ENCODE results near the gene KIF23. TPM values are rescaled to one million over a fixed set of nuclear protein-coding genes. Genes with fewer than 3 reads are reported as not detected.
"Not testable (repeated sequence)": the region's sequence is repeated elsewhere in the genome, so short reads cannot be mapped to it uniquely, and the experiment has no call there.

KIF23 gene
- polyA plus RNA-seq = 15.9 TPM
- long read RNA-seq, donor 1, partial matches to known transcripts = 0 of 2 reads
- long read RNA-seq, donor 1, other reads (novel, unspliced or antisense) = 0 of 2 reads
- long read RNA-seq, donor 2 = 0 reads
- long read RNA-seq, donor 3 = 0 reads
- long read RNA-seq, donor 4 = 0 reads
- long read RNA-seq, donor 5, partial matches to known transcripts = 0 of 1 reads
- long read RNA-seq, donor 5, other reads (novel, unspliced or antisense) = 0 of 1 reads
- long read RNA-seq, donor 6 = 0 reads
- long read RNA-seq, donor 7, partial matches to known transcripts = 0 of 1 reads
- long read RNA-seq, donor 7, other reads (novel, unspliced or antisense) = 0 of 1 reads
- long read RNA-seq, donor 8, partial matches to known transcripts = 0 of 6 reads
- long read RNA-seq, donor 8, other reads (novel, unspliced or antisense) = 0 of 6 reads
- long read RNA-seq, donor 9, partial matches to known transcripts = 0 of 1 reads
- long read RNA-seq, donor 9, other reads (novel, unspliced or antisense) = 0 of 1 reads
- long read RNA-seq, donor 10 = 0 reads
- long read RNA-seq, donor 11, partial matches to known transcripts = 0 of 2 reads
- long read RNA-seq, donor 11, other reads (novel, unspliced or antisense) = 0 of 2 reads

DNA sequence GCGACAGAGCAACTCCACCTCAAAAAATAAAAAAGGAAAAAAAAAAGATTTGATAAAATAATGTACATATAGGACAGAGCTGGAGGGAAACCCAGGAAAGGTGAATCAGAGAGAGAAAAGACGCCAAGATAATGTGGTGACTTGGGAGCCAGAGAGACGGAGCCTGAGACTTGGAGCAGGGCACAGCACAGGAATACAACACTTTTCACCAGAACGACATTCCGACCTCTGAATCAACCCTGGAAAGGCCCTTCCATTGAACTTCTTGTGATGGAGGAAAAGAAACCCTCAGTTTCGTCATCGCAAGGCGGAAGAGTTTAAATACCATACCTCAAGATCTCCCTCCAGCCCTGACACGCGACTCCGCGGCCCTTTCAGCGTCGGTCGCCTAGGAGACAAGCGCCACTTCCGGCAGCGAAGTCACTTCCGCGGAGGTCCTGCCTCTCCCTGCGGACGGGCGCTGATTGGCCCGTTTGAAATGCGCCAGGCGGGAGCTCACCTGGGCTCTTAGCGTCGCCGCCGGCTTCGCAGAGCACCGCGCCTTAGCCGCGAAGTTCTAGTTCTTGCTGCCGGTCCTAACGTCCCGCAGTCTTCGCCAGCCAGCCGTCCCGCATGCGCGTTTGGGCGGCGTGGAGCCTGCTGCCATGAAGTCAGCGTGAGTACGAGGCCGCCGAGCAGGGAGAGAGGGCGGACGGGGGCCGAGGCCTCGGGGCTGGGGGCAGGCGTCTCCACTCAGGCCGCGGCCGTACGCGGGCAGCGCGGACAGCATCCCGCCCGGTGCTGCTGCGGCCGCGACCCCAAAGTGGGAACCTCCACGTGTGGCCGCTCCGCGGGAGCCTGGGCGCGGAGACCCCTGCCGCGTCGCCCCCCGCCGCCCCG lies at the start of gene KIF23:
KIF23 (plus strand) TSS at position 528 of the 879 bp plus-strand sequence; CDS start at position 645, 117 bp downstream.
- peak within 1 kb of the TSS; percentile 78 for H3K4me3 ChIP-seq (ENCODE audit: low read length)
- H3K27me3 ChIP-seq (ENCODE audit: control insufficient read depth, insufficient read depth, low read length) = no peaks in the 10 kb centered on the region
- peak; percentile 93 to 95 for DNase-seq
- peak within 1 kb of the TSS; percentile 61 for H3K27ac ChIP-seq (ENCODE audit: low read length)
- H3K4me1 ChIP-seq (ENCODE audit: control insufficient read depth, insufficient read depth, low read length) = no peaks in the 10 kb centered on the region
- H3K9me3 ChIP-seq (ENCODE audit: control insufficient read depth, low read depth, low read length) = no peaks in the 10 kb centered on the region
- no peaks in the 10 kb centered on the region for H3K36me3 ChIP-seq (ENCODE audit: control insufficient read depth, insufficient read depth, low read length)
- 27% methylated on average over 4 of the region's 78 CpGs for WGBS (ENCODE audit: insufficient coverage, low lambda C conversion rate)

- WGBS (ENCODE audit: insufficient coverage, low lambda C conversion rate) = no CpG with 5 or more reads among the region's 3 CpGs
- Histone ChIP-seq H3K4me3 (ENCODE audit: low read length) (no peak overlapping the region), H3K27ac (ENCODE audit: low read length) (no peak overlapping the region), H3K4me1 (ENCODE audit: control insufficient read depth, insufficient read depth, low read length) (peaks cover 8% of the 10 kb centered on the region), H3K27me3 (ENCODE audit: control insufficient read depth, insufficient read depth, low read length) (no peaks in the 10 kb centered on the region), H3K36me3 (ENCODE audit: control insufficient read depth, insufficient read depth, low read length) (no peaks in the 10 kb centered on the region), H3K9me3 (ENCODE audit: control insufficient read depth, low read depth, low read length) (no peaks in the 10 kb centered on the region)
- DNase-seq = no peak
Observed at GRCh38 chr15:69367236-69367635, 46.9 kb upstream of the KIF23 start.

DNA sequence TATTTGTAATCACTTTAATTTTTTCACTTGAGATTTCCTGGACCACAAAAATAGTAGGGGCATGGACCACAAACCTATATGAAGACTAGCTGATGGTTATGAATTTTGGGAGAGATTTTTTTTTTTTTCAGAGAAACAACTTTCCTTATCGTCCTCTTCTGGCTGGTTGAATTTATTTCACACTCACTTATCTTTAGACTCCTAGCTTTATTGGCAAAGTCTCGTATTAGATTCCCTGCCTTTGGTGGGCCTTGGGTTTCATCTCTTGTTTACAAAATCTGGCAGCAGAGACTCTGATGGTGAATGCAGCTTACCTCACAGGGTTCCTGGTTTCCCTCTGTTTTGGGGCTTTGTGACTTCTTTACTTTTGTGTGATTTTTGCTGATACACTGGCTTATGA lies 44.5 kb upstream of the KIF23 start:
- DNase-seq = no peak
- no peaks in the 10 kb centered on the region for H3K36me3 ChIP-seq (ENCODE audit: control insufficient read depth, insufficient read depth, low read length)
- H3K4me1 ChIP-seq (ENCODE audit: control insufficient read depth, insufficient read depth, low read length) = peaks cover 8% of the 10 kb centered on the region
- 90% methylated on average over 2 of the region's 2 CpGs for WGBS (ENCODE audit: insufficient coverage, low lambda C conversion rate)
- no peaks in the 10 kb centered on the region for H3K9me3 ChIP-seq (ENCODE audit: control insufficient read depth, low read depth, low read length)
- no peak overlapping the region for H3K27ac ChIP-seq (ENCODE audit: low read length)
- H3K27me3 ChIP-seq (ENCODE audit: control insufficient read depth, insufficient read depth, low read length) = no peaks in the 10 kb centered on the region
- H3K4me3 ChIP-seq (ENCODE audit: low read length) = no peak overlapping the region

GRCh38 chr15:69373406-69373805 lies 40.7 kb upstream of the KIF23 start:
- H3K27ac ChIP-seq (ENCODE audit: low read length) = no peak overlapping the region
- DNase-seq = no peak
- no peaks in the 10 kb centered on the region for H3K9me3 ChIP-seq (ENCODE audit: control insufficient read depth, low read depth, low read length)
- H3K36me3 ChIP-seq (ENCODE audit: control insufficient read depth, insufficient read depth, low read length) = no peaks in the 10 kb centered on the region
- H3K4me3 ChIP-seq (ENCODE audit: low read length) = no peak overlapping the region
- no peaks in the 10 kb centered on the region for H3K4me1 ChIP-seq (ENCODE audit: control insufficient read depth, insufficient read depth, low read length)
- WGBS (ENCODE audit: insufficient coverage, low lambda C conversion rate) = 100% methylated on average over 2 of the region's 6 CpGs
- H3K27me3 ChIP-seq (ENCODE audit: control insufficient read depth, insufficient read depth, low read length) = no peaks in the 10 kb centered on the region

GRCh38 chr15:69375151-69375790 lies 38.9 kb upstream of the KIF23 start:
- Histone ChIP-seq H3K4me1 (ENCODE audit: control insufficient read depth, insufficient read depth, low read length) (no peaks in the 10 kb centered on the region), H3K27ac (ENCODE audit: low read length) (no peak overlapping the region), H3K27me3 (ENCODE audit: control insufficient read depth, insufficient read depth, low read length) (no peaks in the 10 kb centered on the region), H3K36me3 (ENCODE audit: control insufficient read depth, insufficient read depth, low read length) (no peaks in the 10 kb centered on the region), H3K9me3 (ENCODE audit: control insufficient read depth, low read depth, low read length) (no peaks in the 10 kb centered on the region), H3K4me3 (ENCODE audit: low read length) (no peak overlapping the region)
- no CpG with 5 or more reads among the region's 8 CpGs for WGBS (ENCODE audit: insufficient coverage, low lambda C conversion rate)
- no peak for DNase-seq

- 80% methylated on average over 1 of the region's 8 CpGs for WGBS (ENCODE audit: insufficient coverage, low lambda C conversion rate)
- H3K27ac ChIP-seq (ENCODE audit: low read length) = no peak overlapping the region
Observed at GRCh38 chr15:69377216-69377970, 36.8 kb upstream of the KIF23 start.

DNA sequence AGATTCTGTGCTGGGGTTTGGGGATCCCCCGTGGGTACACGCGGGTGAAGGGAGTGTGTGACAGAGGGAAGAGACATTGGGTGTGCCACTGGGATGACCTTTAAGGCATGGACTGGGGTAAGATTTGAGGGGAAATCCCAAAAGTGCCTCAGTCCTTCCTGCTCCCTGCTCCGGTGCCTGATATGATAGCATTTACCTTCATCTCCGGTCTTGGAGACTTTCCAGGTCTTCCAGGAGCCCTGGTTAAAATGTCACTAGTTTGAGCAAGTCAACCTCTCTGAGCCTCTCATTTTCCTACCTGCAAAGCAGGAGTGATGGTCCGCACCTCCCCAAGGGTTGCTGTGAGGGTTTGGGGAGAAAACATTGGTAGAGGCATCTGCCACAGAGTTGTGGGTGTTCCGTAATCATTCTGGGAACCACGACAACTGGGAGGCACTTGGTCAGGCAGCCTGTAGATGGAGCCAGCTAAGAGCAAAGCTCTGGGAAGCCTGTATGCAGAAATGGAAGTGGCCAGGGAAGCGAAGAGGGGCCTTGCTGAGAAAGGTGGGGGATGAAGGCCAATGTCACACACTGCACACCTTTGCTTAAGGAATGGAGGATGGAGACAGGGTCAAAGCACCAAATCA lies 33.9 kb upstream of the KIF23 start:
- no peak for DNase-seq
- H3K4me3 ChIP-seq (ENCODE audit: low read length) = no peak overlapping the region
- WGBS (ENCODE audit: insufficient coverage, low lambda C conversion rate) = no CpG with 5 or more reads among the region's 9 CpGs
- H3K4me1 ChIP-seq (ENCODE audit: control insufficient read depth, insufficient read depth, low read length) = no peaks in the 10 kb centered on the region
- no peaks in the 10 kb centered on the region for H3K9me3 ChIP-seq (ENCODE audit: control insufficient read depth, low read depth, low read length)
- H3K27ac ChIP-seq (ENCODE audit: low read length) = no peak overlapping the region
- H3K36me3 ChIP-seq (ENCODE audit: control insufficient read depth, insufficient read depth, low read length) = no peaks in the 10 kb centered on the region
- H3K27me3 ChIP-seq (ENCODE audit: control insufficient read depth, insufficient read depth, low read length) = no peaks in the 10 kb centered on the region

More at GRCh38 chr15:69377216-69377970, 36.8 kb upstream of the KIF23 start:
- H3K36me3 ChIP-seq (ENCODE audit: control insufficient read depth, insufficient read depth, low read length) = no peaks in the 10 kb centered on the region
- DNase-seq = no peak
- H3K9me3 ChIP-seq (ENCODE audit: control insufficient read depth, low read depth, low read length) = no peaks in the 10 kb centered on the region
- H3K27me3 ChIP-seq (ENCODE audit: control insufficient read depth, insufficient read depth, low read length) = no peaks in the 10 kb centered on the region
- no peaks in the 10 kb centered on the region for H3K4me1 ChIP-seq (ENCODE audit: control insufficient read depth, insufficient read depth, low read length)
- no peak overlapping the region for H3K4me3 ChIP-seq (ENCODE audit: low read length)

- no peaks in the 10 kb centered on the region for H3K4me1 ChIP-seq (ENCODE audit: control insufficient read depth, insufficient read depth, low read length)
- H3K27ac ChIP-seq (ENCODE audit: low read length) = no peak overlapping the region
- no peaks in the 10 kb centered on the region for H3K27me3 ChIP-seq (ENCODE audit: control insufficient read depth, insufficient read depth, low read length)
- WGBS (ENCODE audit: insufficient coverage, low lambda C conversion rate) = no CpG with 5 or more reads among the region's 10 CpGs
- DNase-seq = no peak
- H3K4me3 ChIP-seq (ENCODE audit: low read length) = no peak overlapping the region
- no peaks in the 10 kb centered on the region for H3K9me3 ChIP-seq (ENCODE audit: control insufficient read depth, low read depth, low read length)
- no peaks in the 10 kb centered on the region for H3K36me3 ChIP-seq (ENCODE audit: control insufficient read depth, insufficient read depth, low read length)
Observed at GRCh38 chr15:69380726-69381105, 33.4 kb upstream of the KIF23 start.

- DNase-seq; H3K9me3 ChIP-seq (ENCODE audit: control insufficient read depth, low read depth, low read length); H3K4me1 ChIP-seq (ENCODE audit: control insufficient read depth, insufficient read depth, low read length); H3K4me3 ChIP-seq (ENCODE audit: low read length); H3K36me3 ChIP-seq (ENCODE audit: control insufficient read depth, insufficient read depth, low read length); H3K27me3 ChIP-seq (ENCODE audit: control insufficient read depth, insufficient read depth, low read length); H3K27ac ChIP-seq (ENCODE audit: low read length): not testable (repeated sequence)
- WGBS (ENCODE audit: insufficient coverage, low lambda C conversion rate) = 100% methylated on average over 1 of the region's 10 CpGs
Observed at GRCh38 chr15:69382176-69382575, 32.0 kb upstream of the KIF23 start.
